IMR-90 (cell line): ENCODE data around the gene KRT76. TPM values are rescaled to one million over a fixed set of nuclear protein-coding genes. Genes with fewer than 3 reads are reported as not detected.

Experiments
- ATAC-seq: fragments of 200-7000 bp; cut with Tn5 transposase; 2 replicates; pipeline ENCODE4 v1.9.1; 2020; ENCODE audit warnings: low read depth, mild to moderate bottlenecking, moderate library complexity
- BruUV-seq: library from RNA; stranded (reverse); fragments of 400-500 nt; replicated peaks from 2 replicates; lab custom pipeline; 2021; lab: Mats Ljungman, UMichigan
- CTCF ChIA-PET: fragments of 300-600 bp; formaldehyde crosslinking; extraction: SDS; loops from one replicate; lab custom pipeline; 2021; ENCODE audit warnings: antibody characterized with exemption; lab: Yijun Ruan, JAX
- POLR2A ChIA-PET: fragments of 300-600 bp; sonication (Branson Sonifier 250); formaldehyde crosslinking; loops from one replicate; lab custom pipeline; 2022; ENCODE audit warnings: antibody characterized with exemption; ENCODE audit not compliant: unreplicated experiment; lab: Charles Lee
- DNase-seq: peaks from one replicate; pipeline ENCODE4 v3.0.0; 2013
- H2AFZ ChIP-seq: replicated peaks from 2 replicates; pipeline ENCODE3; 2013; ENCODE audit warnings: low read length, mild to moderate bottlenecking; ENCODE audit not compliant: poor library complexity
- H2AK5ac ChIP-seq: 2 replicates; pipeline ENCODE4 v1.6.1; 2013; ENCODE audit warnings: low read depth, low read length, inconsistent platforms
- H2AK9ac ChIP-seq: replicated peaks from 2 replicates; pipeline ENCODE3; 2013; ENCODE audit warnings: mild to moderate bottlenecking, low read depth, low read length, moderate library complexity; ENCODE audit not compliant: poor library complexity
- H2BK120ac ChIP-seq: 2 replicates; pipeline ENCODE4 v1.6.1; 2013; ENCODE audit warnings: low read depth, low read length, inconsistent platforms
- H2BK15ac ChIP-seq: 3 replicates; pipeline ENCODE4 v1.6.1; 2013; ENCODE audit warnings: low read depth, low read length, inconsistent platforms
- H2BK20ac ChIP-seq: 2 replicates; pipeline ENCODE4 v1.6.1; 2013; ENCODE audit warnings: low read depth, mild to moderate bottlenecking, inconsistent platforms, low read length, moderate library complexity
- H2BK5ac ChIP-seq: 2 replicates; pipeline ENCODE4 v1.6.1; 2013; ENCODE audit warnings: mild to moderate bottlenecking, low read depth, low read length, inconsistent platforms; ENCODE audit not compliant: poor library complexity, severe bottlenecking
- H3K14ac ChIP-seq: replicated peaks from 2 replicates; pipeline ENCODE4 v1.6.1; 2013; ENCODE audit warnings: low read depth, low read length, inconsistent platforms
- H3K18ac ChIP-seq: 2 replicates; pipeline ENCODE4 v1.6.1; 2013; ENCODE audit warnings: low read depth, low read length, control low read depth
- H3K23ac ChIP-seq: 2 replicates; pipeline ENCODE4 v1.6.1; 2013; ENCODE audit warnings: low read depth, low read length, inconsistent platforms
- H3K27ac ChIP-seq: 2 replicates; pipeline ENCODE4 v1.5.1; 2013; ENCODE audit warnings: mild to moderate bottlenecking, control low read depth, low read length; ENCODE audit not compliant: insufficient read depth
- H3K27me3 ChIP-seq: 2 replicates; pipeline ENCODE4 v1.6.1; 2013; ENCODE audit warnings: low read length; ENCODE audit not compliant: control insufficient read depth, insufficient read depth
- H3K36me3 ChIP-seq: 2 replicates; pipeline ENCODE4 v1.6.1; 2013; ENCODE audit warnings: low read length, mixed read lengths; ENCODE audit not compliant: control insufficient read depth, insufficient read depth
- H3K4ac ChIP-seq: 2 replicates; pipeline ENCODE4 v1.6.1; 2013; ENCODE audit warnings: low read depth, low read length, inconsistent platforms
- H3K4me1 ChIP-seq: 2 replicates; pipeline ENCODE4 v1.6.1; 2013; ENCODE audit warnings: low read length, mixed read lengths; ENCODE audit not compliant: control insufficient read depth, insufficient read depth
- H3K4me2 ChIP-seq: 2 replicates; pipeline ENCODE4 v1.6.1; 2013; ENCODE audit warnings: low read depth, mild to moderate bottlenecking, control low read depth, low read length, moderate library complexity
- H3K4me3 ChIP-seq: 2 replicates; pipeline ENCODE4 v1.5.1; 2013; ENCODE audit warnings: low read depth, mild to moderate bottlenecking, control low read depth, low read length, moderate library complexity; ENCODE audit not compliant: insufficient read depth
- H3K56ac ChIP-seq: 2 replicates; pipeline ENCODE4 v1.6.1; 2013; ENCODE audit warnings: low read length, inconsistent platforms; ENCODE audit not compliant: insufficient read depth; ENCODE audit errors: extremely low read depth
- H3K79me1 ChIP-seq, 2 experiments: 2 replicates each; pipeline ENCODE4 v1.6.1; 2013; ENCODE audit warnings: low read length in 2 of 2, inconsistent platforms in 1 of 2, low read depth in 1 of 2
- H3K9ac ChIP-seq: 2 replicates; pipeline ENCODE4 v1.6.1; 2013; ENCODE audit warnings: low read depth, low read length, control low read depth
- H3K9me1 ChIP-seq: 2 replicates; pipeline ENCODE4 v1.6.1; 2013; ENCODE audit warnings: low read length, inconsistent platforms; ENCODE audit not compliant: insufficient read depth
- H3K9me3 ChIP-seq: 2 replicates; pipeline ENCODE4 v1.6.1; 2013; ENCODE audit warnings: low read length; ENCODE audit not compliant: control insufficient read depth, insufficient read depth
- H4K20me1 ChIP-seq: 2 replicates; pipeline ENCODE4 v1.6.1; 2013; ENCODE audit warnings: low read length, inconsistent platforms; ENCODE audit not compliant: insufficient read depth
- H4K5ac ChIP-seq: 2 replicates; pipeline ENCODE4 v1.6.1; 2013; ENCODE audit warnings: mild to moderate bottlenecking, low read depth, low read length, control low read depth
- H4K8ac ChIP-seq, 2 experiments: 2 replicates each; pipeline ENCODE4 v1.6.1; 2013; ENCODE audit warnings: low read depth in 2 of 2, low read length in 2 of 2, control low read depth in 1 of 2, inconsistent platforms in 1 of 2
- H4K91ac ChIP-seq: 2 replicates; pipeline ENCODE4 v1.6.1; 2013; ENCODE audit warnings: low read depth, low read length, inconsistent platforms; ENCODE audit not compliant: insufficient read depth
- CEBPB ChIP-seq: IDR thresholded peaks from 2 replicates; pipeline ENCODE4 v1.6.1; 2012; ENCODE audit warnings: low read depth, low read length, improper control_type of control experiment
- CHD1 ChIP-seq: IDR thresholded peaks from 2 replicates; pipeline ENCODE4 v1.6.1; 2012; ENCODE audit warnings: low read depth, low read length, improper control_type of control experiment
- MAFK ChIP-seq: IDR thresholded peaks from 2 replicates; pipeline ENCODE4 v1.6.1; 2012; ENCODE audit warnings: low read depth, low read length, improper control_type of control experiment
- MAZ ChIP-seq: IDR thresholded peaks from 2 replicates; pipeline ENCODE4 v1.6.1; 2012; ENCODE audit warnings: low read depth, mild to moderate bottlenecking, low read length, improper control_type of control experiment, moderate library complexity, borderline replicate concordance
- MXI1 ChIP-seq: IDR thresholded peaks from 2 replicates; pipeline ENCODE4 v1.6.1; 2012; ENCODE audit warnings: low read depth, mild to moderate bottlenecking, low read length, moderate library complexity, borderline replicate concordance
- POLR2A ChIP-seq: IDR thresholded peaks from 2 replicates; pipeline ENCODE4 v1.6.1; 2012; ENCODE audit warnings: mild to moderate bottlenecking, low read depth, low read length
- RAD21 ChIP-seq: IDR thresholded peaks from 2 replicates; pipeline ENCODE4 v1.6.1; 2012; ENCODE audit warnings: low read length, improper control_type of control experiment
- RCOR1 ChIP-seq: IDR thresholded peaks from 2 replicates; pipeline ENCODE4 v1.6.1; 2012; ENCODE audit warnings: mild to moderate bottlenecking, low read length, improper control_type of control experiment; ENCODE audit not compliant: insufficient replicate concordance
- RFX5 ChIP-seq: IDR thresholded peaks from 2 replicates; pipeline ENCODE4 v1.8.0; 2012; ENCODE audit warnings: low read depth, mild to moderate bottlenecking, low read length, moderate library complexity
- SMC3 ChIP-seq: fragments of 150-350 bp; IDR thresholded peaks from 2 replicates; pipeline ENCODE4 v1.6.1; 2016; ENCODE audit warnings: low read depth, mild to moderate bottlenecking, antibody characterized with exemption, low read length, moderate library complexity
- WGBS, 2 experiments: methylation state at CpG; one replicate each; pipeline versions ENCODE4 v1.1.5 to v1.1.7; 2013; ENCODE audit warnings: missing lambda C conversion rate in 2 of 2; ENCODE audit not compliant: insufficient read length in 1 of 2; ENCODE audit errors: extremely low coverage in 2 of 2; 5-methylcytosine and 5-hydroxymethylcytosine counted together
- dilution Hi-C: fragments of 300-500 bp; cut with HindIII; formaldehyde crosslinking; loops from one replicate; pipeline ENCODE4 v1.14.3; 2018; ENCODE audit warnings: low sequenced_read_pairs; ENCODE audit not compliant: unreplicated experiment
- in situ Hi-C: fragments of 300-500 bp; cut with MboI; formaldehyde crosslinking; loops from 3 replicates; pipeline ENCODE4 v1.14.3; 2019; ENCODE audit warnings: low sequenced_read_pairs, inconsistent platforms, mixed read lengths
- intact Hi-C: fragments of 100-400 bp; cut with micrococcal nuclease; formaldehyde crosslinking; loops from 2 replicates; pipeline ENCODE4 v1.10.0; 2022
- polyA plus RNA-seq, 3 experiments: library from polyadenylated mRNA; depleted of rRNA; stranded (reverse); fragments of >200 nt; gene quantifications; 2 replicates each; pipeline ENCODE4 v1.2.3, GENCODE V29; 2012; ENCODE audit warnings: low replicate concordance in 1 of 3
- total RNA-seq: library from RNA; depleted of rRNA; stranded (reverse); fragments of >200 nt; gene quantifications from 2 replicates; pipeline ENCODE4 v1.2.3, GENCODE V29; 2012
- TF ChIP-seq, protein P1 (sequence below): conservative IDR thresholded peaks from 2 replicates; pipeline ENCODE4 v1.5.1; 2012; ENCODE audit warnings: mild to moderate bottlenecking, low read depth, low read length, improper control_type of control experiment
- TF ChIP-seq, protein P2 (sequence below): fragments of 150-350 bp; IDR thresholded peaks from 2 replicates; pipeline ENCODE4 v1.6.1; 2017; ENCODE audit warnings: mild to moderate bottlenecking, antibody characterized with exemption, low read length, low read depth

KRT76 gene
- total and polyA plus RNA-seq, 2 of the 4 experiments (the other 2 are of a cell fraction) = not detected

DNA sequence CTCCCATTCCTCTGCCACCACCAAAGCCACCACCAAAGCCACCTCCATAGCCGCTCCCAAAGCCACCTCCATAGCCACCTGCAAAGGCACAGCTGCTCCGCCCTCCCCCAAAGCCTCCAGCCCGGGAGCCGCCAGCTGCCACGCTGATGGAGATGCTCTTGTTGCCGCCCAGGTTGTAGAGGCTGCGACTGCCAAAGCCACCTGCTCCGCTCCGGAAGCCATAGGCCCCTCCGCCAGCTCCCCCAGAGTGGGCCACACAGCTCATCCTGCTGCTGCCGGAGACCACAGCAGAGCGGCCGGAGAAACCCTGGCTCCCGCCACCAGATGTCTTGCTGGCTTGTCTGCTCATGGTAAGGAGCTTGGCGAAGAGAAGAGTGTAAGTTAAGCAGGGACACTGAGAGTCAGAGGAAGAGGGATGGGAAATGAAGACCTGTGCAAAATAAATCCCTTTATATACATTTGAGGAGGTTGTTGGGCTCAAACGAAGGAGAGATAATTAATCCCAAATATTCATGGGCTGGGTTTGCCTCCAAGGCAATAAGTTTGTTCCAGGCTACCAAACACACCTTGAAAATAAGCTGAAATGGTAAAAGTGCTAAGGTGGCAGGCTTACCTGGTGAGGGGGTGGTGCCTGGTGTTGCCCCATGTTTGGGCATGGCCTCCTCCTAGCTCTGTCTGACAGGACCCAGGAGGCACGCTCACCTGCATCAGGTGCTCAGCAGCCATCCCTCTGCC is 18.7 kb upstream of the KRT76 start, which contains the start of gene KRT3:
Gene KRT3, minus strand, starts transcription at position 424 of the 735 bp plus-strand sequence. Its CDS starts 75 bp downstream, at position 349.
- intact Hi-C loops (no loop called here), dilution Hi-C loops (no loop called here), in situ Hi-C loops (no loop called here)
- no peak within 1 kb of the TSS for H2BK20ac ChIP-seq
- H3K9me3 ChIP-seq = no peaks in the 10 kb centered on the region
- no peak within 1 kb of the TSS for H2BK5ac ChIP-seq
- H2BK15ac ChIP-seq = no peak within 1 kb of the TSS
- H2AK5ac ChIP-seq = no peak within 1 kb of the TSS
- no peak within 1 kb of the TSS for H3K27ac ChIP-seq
- no peak within 1 kb of the TSS for H4K91ac ChIP-seq
- H2BK120ac ChIP-seq = no peak within 1 kb of the TSS
- H4K5ac ChIP-seq = no peak within 1 kb of the TSS
- no peaks in the 10 kb centered on the region; the same call in 1 of the 2 replicates for H4K20me1 ChIP-seq
- H3K14ac ChIP-seq = no peak within 1 kb of the TSS
- H3K56ac ChIP-seq = no peak within 1 kb of the TSS
- H3K4me2 ChIP-seq = no peak within 1 kb of the TSS
- no peak within 1 kb of the TSS for H3K9ac ChIP-seq
- H4K8ac ChIP-seq = no peak within 1 kb of the TSS
- no peak within 1 kb of the TSS for H3K4me3 ChIP-seq
- ChIA-PET POLR2A (no interaction called here), CTCF (no interaction called here)
- no peaks in the 10 kb centered on the region for H3K4me1 ChIP-seq
- peaks cover 3% of the 10 kb centered on the region; the same call in 1 of the 2 replicates for H3K9me1 ChIP-seq
- H3K36me3 ChIP-seq = no peaks in the 10 kb centered on the region
- no peak within 1 kb of the TSS for H2AFZ ChIP-seq
- no peak within 1 kb of the TSS for H3K4ac ChIP-seq
- no peak within 1 kb of the TSS for H3K23ac ChIP-seq
- no peaks in the 10 kb centered on the region for H3K79me1 ChIP-seq
- peaks cover 19% of the 10 kb centered on the region for H3K27me3 ChIP-seq
- BruUV-seq = no TSS peak
- TF ChIP-seq RCOR1 (no peak), CHD1 (no peak), RAD21 (no peak), MXI1 (no peak), POLR2A (no peak), MAFK (no peak), CEBPB (no peak), RFX5 (no peak), SMC3 (no peak), MAZ (no peak)
- TF ChIP-seq, protein P1, sequence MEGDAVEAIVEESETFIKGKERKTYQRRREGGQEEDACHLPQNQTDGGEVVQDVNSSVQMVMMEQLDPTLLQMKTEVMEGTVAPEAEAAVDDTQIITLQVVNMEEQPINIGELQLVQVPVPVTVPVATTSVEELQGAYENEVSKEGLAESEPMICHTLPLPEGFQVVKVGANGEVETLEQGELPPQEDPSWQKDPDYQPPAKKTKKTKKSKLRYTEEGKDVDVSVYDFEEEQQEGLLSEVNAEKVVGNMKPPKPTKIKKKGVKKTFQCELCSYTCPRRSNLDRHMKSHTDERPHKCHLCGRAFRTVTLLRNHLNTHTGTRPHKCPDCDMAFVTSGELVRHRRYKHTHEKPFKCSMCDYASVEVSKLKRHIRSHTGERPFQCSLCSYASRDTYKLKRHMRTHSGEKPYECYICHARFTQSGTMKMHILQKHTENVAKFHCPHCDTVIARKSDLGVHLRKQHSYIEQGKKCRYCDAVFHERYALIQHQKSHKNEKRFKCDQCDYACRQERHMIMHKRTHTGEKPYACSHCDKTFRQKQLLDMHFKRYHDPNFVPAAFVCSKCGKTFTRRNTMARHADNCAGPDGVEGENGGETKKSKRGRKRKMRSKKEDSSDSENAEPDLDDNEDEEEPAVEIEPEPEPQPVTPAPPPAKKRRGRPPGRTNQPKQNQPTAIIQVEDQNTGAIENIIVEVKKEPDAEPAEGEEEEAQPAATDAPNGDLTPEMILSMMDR = no peak
- TF ChIP-seq, protein P2, sequence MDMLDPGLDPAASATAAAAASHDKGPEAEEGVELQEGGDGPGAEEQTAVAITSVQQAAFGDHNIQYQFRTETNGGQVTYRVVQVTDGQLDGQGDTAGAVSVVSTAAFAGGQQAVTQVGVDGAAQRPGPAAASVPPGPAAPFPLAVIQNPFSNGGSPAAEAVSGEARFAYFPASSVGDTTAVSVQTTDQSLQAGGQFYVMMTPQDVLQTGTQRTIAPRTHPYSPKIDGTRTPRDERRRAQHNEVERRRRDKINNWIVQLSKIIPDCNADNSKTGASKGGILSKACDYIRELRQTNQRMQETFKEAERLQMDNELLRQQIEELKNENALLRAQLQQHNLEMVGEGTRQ = no peak
- no peak within 1 kb of the TSS for H3K18ac ChIP-seq
- 100% methylated on average over 2 of the region's 17 CpGs; no CpG with 5 or more reads in 1 of the 2 experiments for WGBS, 2 experiments
- no peak for DNase-seq
- H2AK9ac ChIP-seq = no peak within 1 kb of the TSS
- ATAC-seq = no peak
